Stimulated activated CD8-positive, alpha-beta memory T cell treated with anti-CD3 and anti-CD28 coated beads, Interleukin-12 subunit alpha, Interleukin-12 subunit beta, amount 100 ng/mL, for 1 hour (primary cell): ENCODE measurements around the gene USP40.

Source experiments
- DNase-seq: peaks from one replicate; pipeline ENCODE4 v3.0.0-alpha.2; 2020; ENCODE audit warnings: low read depth

USP40 gene

DNA sequence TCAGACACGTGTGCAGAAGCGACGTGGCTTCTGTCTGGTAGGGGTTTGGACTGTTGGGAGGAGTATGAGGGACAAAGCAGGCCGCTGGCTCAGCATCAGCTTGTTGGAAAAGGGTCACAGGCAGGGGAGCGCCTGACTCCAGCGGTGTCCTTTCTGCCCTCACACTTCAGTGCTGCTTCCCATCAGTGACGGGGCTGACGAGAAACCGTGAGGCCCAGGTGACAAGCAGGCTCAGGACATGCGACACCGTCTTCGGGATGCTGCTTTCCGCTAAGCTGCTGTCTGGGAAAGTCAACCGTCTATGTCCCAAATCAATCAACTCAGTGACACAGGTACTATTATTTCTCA is 90.5 kb downstream of the USP40 start:
- DNase-seq, result no peak

DNA sequence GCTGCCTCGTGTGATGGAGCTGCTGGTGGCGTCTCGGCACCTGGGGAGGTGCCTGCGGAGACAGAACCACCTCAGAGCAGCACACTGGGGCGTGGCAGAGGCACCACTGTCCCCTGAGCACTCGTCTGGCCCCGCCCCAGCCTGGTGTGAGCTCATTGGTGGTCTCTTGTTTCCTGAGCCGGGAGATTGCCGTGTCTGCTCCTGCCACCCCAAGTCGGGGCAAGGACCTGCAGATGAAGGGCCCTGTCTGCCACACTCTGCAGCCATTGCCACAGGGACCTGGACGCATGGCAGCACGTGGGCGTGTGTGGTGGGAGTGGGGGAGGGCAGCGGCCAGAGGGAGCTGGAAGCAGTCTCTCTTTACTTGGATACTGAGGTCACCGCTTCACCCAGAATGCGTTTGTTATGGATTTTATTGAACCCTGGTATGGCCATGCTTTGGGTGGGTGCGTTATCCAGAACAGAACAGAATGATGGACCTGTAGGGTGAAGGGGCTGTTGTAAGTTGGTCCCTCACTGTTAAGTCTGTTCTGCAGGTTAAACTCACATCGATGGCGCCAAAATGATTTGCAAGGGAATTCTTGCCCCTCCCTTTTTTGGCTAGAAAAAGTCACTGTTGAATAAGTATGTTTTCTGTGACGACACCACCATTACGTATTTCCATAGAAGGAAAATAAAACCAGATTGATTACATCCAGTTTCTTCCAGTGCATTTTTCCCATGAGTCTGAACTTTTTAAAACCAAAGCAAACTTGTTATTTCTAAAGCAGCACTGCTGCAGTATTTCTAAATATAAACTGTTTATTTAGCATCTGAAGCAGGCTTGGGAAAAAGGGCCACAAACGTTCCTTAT is 92.0 kb downstream of the USP40 start:
- DNase-seq, result no peak

DNA sequence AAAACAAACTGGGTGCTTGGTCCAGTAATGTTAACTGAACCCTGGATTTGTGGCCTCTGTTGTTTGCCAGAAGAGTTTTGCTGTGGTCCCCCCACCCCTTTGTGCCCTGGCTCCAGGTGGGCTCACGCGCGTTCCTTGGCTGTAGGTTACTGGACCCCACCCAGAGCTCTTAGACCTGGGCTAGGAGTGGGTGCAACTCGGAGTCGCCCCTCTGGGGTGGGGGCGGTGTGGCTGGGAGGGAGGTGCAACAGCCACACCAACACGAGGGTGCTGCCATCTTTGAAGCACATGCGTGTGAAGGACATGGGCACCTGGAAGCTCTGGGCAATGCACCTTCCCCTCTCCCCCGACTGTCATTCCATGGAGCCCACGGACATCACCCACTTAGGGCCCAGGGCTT is 92.7 kb downstream of the USP40 start:
- no peak for DNase-seq

DNA sequence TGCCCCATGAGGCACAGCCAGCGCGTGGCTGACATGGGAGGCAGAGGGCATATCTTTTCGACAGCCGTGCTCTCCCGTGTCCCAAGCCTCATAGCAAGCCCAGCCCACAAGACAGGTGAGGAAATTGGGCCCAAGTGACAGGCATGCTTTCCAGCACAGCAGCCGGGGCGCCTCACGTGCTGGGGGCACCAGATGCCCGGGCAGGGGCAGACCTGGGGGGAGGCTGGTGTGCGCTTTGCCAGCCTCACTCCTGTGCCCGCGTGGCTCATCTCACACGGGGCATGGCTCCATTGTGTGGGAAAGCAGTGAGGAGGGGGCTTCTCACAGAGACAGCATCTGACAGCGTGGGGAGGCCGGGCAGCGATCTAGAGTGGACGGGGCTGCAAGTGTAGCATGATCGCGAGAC is 93.2 kb downstream of the USP40 start:
- no peak for DNase-seq

DNA sequence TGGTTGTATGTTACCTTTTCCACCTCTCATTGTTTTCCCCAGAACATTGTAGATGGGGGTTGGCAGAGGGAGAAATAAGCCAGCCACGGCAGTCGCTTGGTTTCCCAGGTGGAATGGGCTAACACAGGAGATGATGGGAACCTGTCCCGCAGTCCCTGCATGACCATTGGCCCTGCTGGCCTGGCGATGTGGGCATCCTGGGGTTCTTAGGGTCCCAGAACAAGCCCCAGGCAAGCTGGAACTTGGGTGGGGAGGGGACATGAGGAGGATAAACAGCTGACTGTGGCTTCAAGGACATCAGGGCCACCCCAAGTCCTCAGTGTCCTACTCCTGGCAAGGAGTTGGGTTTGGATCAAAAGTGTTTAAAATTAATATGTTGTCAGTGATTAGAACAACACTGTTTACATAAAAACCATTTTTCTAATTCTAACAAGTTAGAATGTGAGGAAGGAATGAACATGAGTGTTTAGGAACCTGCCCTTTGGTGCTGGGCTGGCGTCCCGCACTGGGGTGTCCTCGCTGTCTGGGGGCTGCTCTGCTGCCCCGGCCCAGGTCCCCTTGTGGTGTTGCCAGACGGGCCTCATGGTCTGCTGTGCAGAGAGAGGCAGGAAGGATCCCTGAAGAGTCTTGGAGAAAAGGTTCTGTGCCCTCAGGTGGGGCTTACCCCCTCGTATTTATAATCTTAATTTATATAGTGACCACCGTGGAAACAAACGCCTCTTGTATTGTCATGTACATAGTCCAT is 95.1 kb downstream of the USP40 start:
- DNase-seq, result no peak

DNA sequence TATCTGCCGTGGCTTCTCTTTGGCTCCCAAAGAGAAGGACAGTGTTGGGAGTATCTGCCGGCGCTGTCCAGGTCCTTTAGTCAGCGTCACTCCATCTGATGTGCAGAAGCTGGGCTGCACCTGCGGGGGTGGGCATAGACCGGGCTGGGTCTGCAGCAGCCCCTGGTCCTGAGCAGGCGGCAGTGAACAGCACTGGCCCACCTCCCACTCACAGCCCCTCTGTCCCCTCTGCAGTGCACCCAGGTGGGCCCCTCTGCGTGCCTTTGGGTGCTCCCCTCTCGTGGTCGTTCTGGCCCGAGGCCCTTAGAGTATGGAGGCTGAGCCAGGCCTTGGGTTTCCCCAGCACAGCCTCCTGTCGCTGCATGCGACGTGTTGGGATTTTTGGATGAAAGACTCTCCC is 95.7 kb downstream of the USP40 start:
- no peak for DNase-seq

DNA sequence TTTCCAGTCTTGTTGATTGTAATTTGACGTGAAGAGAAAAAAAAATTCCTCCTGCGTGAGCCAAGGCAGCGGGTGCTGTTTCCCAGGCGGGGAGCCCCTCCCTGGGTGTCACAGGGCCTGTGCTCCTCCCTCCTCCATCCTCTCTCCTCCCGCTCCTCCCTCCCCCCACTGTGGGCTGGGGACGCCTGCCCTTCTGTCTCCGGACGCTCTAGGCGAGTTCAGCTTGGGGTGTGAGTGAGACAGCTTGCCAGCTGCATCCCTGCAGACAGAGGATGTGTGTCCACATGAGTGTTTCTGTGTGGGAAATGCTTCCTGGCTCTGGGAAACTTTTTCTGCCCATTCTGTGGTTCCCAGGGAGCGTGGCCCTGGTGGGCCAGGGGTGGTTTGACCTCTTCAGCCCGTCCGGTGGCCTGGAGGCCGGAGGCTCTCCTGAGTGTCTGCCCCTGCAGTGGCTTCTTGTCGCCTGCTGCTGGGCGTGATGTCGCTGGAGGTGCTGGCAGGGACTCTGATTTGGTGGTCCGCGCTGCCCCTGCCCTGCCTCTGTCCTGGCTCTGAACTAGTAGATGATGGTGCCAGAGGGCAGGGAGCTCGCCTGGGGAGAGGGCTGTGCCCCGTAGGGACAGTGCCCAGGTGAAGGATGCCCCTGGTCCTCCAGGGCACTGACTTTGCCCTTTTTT is 96.4 kb downstream of the USP40 start:
- no peak for DNase-seq

DNA sequence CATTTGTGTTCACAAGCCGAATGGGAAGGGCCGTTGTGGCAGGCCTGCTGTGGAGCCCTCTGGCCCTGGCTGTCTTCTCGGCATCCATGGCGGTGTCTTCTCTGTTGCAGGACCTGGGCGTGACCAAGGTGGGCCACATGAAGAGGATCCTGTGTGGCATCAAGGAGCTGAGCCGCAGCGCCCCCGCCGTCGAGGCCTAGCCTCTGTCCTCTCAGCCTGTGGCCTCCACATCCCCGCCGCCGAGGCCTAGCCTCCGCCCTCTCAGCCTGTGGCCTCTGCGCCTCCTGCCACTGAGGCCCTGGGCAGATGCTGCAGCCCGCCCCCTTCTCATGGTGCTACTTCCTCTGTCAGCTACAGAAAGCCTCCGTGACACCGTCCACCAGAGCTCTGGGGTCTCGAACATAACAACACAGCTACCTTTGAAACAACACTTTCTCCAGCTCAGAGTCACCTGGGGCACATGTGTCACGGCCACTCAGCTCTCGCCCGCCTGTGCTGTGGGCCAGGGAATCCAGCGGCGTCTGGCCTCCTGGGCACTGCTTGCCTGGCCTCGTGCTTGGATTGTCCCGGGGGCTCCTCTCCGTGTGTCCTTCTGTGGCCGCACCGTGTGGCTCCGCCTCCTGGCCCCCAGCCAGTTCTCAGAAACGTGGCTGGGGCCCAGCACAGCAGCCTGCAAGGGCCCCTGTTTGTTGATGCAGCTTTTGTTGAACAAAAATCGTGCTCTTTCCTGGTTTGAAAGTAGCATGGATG is 97.1 kb downstream of the USP40 start:
- no peak for DNase-seq

DNA sequence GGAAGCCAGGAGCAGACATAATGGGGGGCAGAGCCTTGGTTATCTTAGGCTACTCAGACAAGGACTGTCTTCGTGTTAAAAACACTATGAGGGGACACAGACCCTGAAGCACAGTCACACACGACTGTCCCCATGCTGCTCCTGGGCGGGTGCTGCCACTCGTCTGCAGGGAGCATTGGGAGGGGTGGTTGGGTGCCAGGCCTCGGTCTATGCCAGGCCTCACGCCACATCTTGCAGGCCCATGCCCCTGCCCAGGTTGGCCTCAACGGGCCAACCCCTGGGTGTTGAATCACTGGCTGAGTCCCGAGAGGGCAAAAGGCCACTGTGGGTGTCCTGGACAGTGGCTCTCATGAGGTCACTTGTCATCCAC is 97.9 kb downstream of the USP40 start:
- DNase-seq, result no peak

DNA sequence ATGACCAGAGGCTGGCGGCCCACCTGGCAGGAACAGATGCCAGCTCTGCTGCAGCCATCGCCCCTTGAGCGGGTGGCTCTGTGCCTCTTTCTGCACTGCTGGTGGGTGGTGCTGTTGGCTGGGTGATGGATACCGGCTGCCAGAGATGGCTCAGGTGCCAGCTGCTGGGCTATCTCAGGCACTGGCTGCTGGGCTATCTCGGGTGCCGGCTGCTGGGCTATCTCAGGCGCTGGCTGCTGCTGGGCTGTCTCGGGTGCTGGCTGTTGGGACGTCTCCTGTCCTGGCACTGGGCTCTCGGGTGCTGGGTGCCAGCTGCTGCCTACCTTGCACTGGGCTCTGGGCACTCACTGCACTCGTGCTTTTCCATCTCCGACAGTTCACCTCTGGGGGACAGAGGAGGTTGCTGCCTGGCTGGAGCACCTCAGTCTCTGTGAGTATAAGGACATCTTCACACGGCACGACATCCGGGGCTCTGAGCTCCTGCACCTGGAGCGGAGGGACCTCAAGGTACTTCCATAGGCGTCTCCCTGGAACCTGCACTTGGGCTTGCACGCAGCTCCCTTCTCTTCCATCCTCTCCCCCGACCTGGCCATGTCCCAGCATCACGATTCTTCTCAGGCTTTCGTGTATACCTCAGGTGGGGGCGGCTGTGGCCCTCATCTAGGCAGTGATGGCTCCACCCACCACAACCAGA is 98.4 kb downstream of the USP40 start:
- DNase-seq, result no peak

DNA sequence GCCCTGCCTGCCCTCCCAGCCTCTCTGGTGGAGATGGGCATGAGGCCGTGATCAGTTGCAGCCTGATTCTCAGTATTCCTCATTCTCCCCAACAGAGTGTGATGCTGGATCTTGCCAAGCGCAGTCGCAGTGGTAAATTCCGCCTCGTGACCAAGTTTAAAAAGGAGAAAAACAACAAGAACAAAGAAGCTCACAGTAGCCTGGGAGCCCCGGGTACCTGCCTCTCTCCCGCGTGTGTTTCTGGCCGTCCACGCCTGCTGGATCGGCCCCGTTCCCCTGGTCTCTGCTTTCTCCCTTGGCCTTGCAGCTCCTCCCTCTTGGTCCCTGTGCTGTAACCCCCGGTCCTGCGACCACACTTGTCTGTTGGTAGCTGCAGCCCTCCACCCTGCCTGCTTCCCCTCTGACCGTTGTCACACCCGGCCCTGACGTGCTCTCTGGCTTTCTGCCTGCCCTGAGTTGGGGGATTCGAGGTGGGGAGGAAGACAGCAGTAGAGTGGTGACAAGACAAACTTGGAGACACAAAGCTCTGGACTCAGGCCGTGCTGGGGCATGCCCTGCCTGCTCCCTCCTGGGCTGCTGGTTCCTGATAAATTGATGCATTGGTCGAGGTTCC is 99.5 kb downstream of the USP40 start:
- no peak for DNase-seq

DNA sequence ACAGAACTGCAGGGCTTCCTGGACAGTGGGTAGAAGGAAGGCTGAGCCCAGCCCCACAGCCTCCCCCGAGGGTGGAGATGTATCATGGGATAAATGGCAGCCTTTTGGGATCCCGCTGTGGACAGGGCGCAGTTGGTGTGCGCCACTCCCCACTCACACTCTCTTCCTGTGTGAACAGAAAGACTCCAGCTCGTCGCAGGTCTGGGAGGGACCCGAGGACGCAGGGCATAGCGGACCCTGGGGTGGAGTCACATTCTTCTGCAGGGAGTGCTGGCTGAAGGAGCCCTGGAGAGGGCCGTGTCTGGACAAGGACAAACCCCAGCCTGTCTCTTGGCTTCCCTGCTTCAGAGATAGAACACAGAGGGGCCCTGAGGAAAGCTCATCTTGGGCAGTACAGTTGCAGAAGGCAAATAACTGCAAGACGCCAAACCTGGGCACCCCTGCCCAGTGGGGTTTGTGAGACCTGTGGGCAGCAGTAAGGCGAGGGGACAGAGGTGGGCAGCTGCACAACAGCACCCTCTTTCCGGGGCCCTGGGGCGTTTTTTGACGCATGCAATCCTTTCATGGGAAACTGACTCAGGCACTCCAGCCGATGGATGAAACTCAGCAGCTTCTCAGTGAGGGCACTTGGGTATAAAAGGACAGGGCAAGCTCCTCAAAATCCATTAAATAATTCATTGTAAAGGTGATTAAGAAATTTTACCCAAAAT is 101.9 kb downstream of the USP40 start:
- no peak for DNase-seq

DNA sequence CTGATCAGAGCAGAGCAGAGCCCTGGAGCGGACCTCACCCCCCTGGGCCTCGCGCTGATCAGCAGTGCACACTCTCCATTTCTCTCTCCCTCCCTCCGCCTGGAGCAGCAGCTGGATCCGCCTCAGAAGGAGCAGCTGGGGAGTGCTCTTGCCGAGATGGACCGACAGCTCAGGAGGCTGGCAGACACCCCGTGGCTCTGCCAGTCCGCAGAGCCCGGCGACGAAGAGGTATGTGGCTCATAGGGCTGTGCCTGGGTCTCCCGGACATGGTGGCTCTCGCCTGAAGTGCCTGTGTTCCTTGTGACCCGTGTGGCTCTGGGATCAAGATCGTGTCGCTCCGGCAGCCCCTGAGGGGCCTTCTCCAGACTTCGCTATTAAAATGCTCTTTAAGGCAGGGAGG is 102.5 kb downstream of the USP40 start:
- no peak for DNase-seq

DNA sequence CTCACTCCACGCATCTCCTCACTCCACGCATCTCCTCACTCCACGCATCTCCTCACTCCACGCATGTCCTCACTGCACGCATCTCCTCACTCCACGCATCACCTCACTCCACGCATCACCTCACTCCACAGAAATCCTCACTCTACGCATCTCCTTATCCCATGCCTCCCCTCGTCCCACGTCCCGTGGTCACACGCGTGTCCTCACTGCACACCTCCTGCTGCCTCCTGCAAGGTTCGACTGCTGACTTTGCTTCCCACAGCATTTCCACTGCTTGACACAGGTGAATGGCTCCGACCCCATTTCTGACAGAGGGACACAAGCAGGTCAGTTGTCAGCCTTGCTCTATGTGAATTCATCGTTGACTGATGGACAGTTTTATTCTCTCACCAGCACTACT is 103.0 kb downstream of the USP40 start:
- DNase-seq, result no peak

DNA sequence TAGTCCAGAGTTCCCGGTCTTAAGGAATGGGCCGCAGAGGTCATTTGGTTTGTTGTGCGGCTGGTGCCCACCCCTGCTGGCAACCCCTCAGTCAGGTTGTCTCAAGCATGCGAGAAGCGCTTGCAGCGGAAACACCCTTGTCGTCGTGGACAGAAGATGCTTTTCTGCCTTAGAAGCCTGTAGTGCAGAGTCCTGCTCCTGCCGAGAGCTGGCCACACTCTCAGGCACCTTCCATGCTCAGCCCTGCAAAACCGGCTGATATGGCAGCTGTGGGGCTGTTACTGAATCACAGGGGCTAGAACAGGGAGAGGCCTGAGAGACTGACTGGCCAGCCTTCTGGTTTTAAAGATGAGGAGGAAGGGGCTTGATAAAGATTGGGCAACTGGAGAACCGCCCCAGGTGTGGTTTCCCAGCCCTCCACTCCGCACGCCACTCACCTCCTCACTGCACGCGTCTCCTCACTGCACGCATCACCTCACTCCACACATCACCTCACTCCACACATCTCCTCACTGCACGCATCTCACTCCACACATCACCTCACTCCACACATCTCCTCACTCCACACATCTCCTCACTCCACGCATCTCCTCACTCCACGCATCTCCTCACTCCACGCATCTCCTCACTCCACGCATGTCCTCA is 103.6 kb downstream of the USP40 start:
- no peak for DNase-seq

DNA sequence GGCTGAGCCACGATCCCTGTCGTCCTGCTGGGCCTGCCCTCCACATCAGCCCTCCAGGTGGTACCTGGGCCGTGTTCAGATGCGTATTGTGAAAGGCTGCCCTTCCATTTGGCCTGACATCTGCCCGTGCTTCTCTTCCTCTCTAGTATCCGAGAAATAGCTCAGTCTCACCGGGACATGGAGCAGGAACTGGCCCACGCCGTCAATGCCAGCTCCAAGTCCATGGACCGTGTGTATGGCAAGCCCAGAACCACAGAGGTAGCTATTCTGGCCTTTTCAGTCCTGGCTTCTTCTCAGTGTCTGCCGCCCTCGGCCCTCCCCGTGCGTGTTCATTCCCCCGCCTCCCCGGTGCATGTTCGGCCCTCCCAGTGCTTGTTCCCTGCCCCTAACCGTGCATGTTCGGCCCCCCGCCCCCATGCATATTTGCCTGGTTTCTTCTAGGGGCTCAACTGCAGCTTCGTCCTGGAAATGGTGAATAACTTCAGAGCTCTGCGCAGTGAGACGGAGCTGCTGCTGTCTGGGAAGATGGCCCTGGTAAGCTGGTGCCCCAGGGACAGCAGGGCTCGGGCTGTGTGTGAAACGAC is 104.3 kb downstream of the USP40 start:
- no peak for DNase-seq

DNA sequence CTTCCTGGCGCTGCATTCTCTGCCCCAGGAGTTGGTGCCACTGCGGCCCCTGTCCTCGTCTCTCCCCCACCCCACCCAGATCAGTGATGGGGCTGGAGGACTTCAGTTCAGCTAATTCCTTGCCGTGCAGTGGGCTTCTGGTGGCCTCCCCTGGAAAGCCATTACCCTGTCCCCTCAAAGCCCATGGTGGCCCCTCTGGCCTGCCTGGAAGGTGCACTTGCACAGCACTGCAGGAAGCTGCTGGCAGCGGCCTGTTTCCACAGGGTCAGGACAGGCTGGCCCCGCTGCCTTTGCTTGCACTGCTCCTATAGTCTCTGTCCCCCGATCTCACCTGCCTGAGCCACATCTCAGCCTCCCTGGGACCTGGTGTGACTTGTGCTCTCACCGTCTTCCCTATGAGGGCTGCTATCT is 105.1 kb downstream of the USP40 start:
- no peak for DNase-seq

DNA sequence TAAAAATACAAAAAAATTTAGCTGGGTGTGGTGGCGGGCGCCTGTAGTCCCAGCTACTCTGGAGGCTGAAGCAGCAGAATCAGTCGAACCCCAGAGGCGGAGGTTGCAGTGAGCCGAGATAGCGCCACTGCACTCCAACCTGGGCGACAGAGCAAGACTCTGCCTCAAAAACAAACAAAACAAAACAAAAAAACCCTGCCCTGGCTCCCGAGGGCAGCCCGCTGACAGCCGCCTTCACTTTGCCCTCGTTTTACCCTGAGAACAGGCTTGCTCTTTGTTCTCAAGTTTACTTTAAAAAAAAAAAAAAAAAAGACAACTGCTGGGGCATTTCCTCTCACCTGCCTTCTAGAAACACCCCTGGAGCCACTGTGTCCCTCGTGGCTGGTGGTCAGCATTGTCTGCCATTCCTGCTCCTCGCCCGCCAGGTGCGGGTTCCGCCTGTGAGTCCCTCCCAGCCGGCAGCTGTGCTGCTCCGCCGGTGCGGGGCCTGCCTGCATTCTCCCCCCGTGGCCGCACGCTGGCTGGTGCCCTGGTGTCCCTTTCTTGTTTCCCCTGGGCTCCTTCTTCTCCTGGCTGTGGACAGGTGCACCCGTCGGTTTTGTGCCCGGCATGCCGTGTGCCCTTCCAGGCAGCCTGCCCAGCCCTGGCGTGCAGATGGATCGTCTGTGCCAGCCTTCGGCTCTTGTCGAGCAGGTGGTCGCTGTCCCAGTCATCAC is 105.7 kb downstream of the USP40 start:
- no peak for DNase-seq

DNA sequence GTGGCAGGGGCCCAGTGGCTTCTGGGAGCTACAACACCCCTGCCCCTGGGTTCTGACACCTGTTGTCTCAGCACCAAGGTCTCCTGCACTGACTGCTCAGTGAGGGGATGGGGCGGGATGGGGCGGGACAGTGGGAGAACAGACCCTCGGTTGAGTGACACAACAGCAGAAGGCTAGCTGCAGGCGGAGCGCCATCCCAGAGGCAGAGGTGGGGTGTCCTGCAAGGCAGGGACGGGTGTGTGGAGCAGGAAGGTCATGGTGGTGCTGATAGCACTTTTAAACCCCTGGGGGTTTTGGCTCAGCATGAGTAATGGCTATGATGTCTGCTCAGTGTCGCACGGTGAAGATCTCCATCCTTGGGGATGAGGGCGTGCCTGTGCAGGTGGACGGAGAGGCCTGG is 107.2 kb downstream of the USP40 start:
- DNase-seq, result no peak
